ENCODE data around the gene PTPRQ. TPM values are rescaled to one million over a fixed set of nuclear protein-coding genes. Genes with fewer than 3 reads are reported as not detected.

The PTPRQ gene
- total RNA-seq, 1 donor from 2014 or later, result 0.64 TPM

- intact Hi-C loops (cut with DNase I), result no loop called here
- no peaks in the 10 kb centered on the region for H3K9me3 ChIP-seq
- TF ChIP-seq CTCF (IDR thresholded peaks at IDR 0.05), result no peak
- DNase-seq (ENCODE audit: low spot score in 2 of 2), result no peak
- H3K27ac ChIP-seq, result no peak overlapping the region
- no peaks in the 10 kb centered on the region for H3K36me3 ChIP-seq
- H3K27me3 ChIP-seq, result no peaks in the 10 kb centered on the region
- H3K4me1 ChIP-seq, result no peaks in the 10 kb centered on the region
- H3K4me3 ChIP-seq, result no peak overlapping the region
Observed at GRCh38 chr12:80565271-80565670, 121.2 kb downstream of the PTPRQ start.

GRCh38 chr12:80567401-80567800 lies 123.4 kb downstream of the PTPRQ start:
- no peak overlapping the region for H3K4me3 ChIP-seq
- intact Hi-C loops (cut with DNase I), result no loop called here
- no peak for DNase-seq (ENCODE audit: low spot score in 2 of 2)
- H3K27me3 ChIP-seq, result no peaks in the 10 kb centered on the region
- no peak overlapping the region for H3K27ac ChIP-seq
- no peak for TF ChIP-seq CTCF (IDR thresholded peaks at IDR 0.05)
- no peaks in the 10 kb centered on the region for H3K4me1 ChIP-seq
- H3K36me3 ChIP-seq, result no peaks in the 10 kb centered on the region
- H3K9me3 ChIP-seq, result no peaks in the 10 kb centered on the region

GRCh38 chr12:80576641-80577418 lies 132.8 kb downstream of the PTPRQ start:
- Histone ChIP-seq H3K4me3 (no peak overlapping the region), H3K9me3 (no peaks in the 10 kb centered on the region), H3K36me3 (no peaks in the 10 kb centered on the region), H3K27me3 (no peaks in the 10 kb centered on the region), H3K4me1 (no peaks in the 10 kb centered on the region), H3K27ac (no peak overlapping the region)
- intact Hi-C loops (cut with DNase I), result no loop called here
- TF ChIP-seq CTCF (IDR thresholded peaks at IDR 0.05), result no peak
- no peak for DNase-seq (ENCODE audit: low spot score in 2 of 2)

GRCh38 chr12:80580254-80580653 lies 136.2 kb downstream of the PTPRQ start:
- intact Hi-C loops (cut with DNase I), result no loop called here
- Histone ChIP-seq H3K4me1 (no peaks in the 10 kb centered on the region), H3K36me3 (no peaks in the 10 kb centered on the region), H3K27me3 (no peaks in the 10 kb centered on the region), H3K27ac (no peak overlapping the region), H3K9me3 (no peaks in the 10 kb centered on the region), H3K4me3 (no peak overlapping the region)
- TF ChIP-seq CTCF (IDR thresholded peaks at IDR 0.05), result no peak
- DNase-seq (ENCODE audit: low spot score in 2 of 2), result no peak

- H3K4me1 ChIP-seq, result no peaks in the 10 kb centered on the region
- no peaks in the 10 kb centered on the region for H3K36me3 ChIP-seq
- no peak for TF ChIP-seq CTCF (IDR thresholded peaks at IDR 0.05)
- no peak overlapping the region for H3K4me3 ChIP-seq
- no peak overlapping the region for H3K27ac ChIP-seq
- intact Hi-C loops (cut with DNase I), result no loop called here
- DNase-seq (ENCODE audit: low spot score in 2 of 2), result no peak
- no peaks in the 10 kb centered on the region for H3K9me3 ChIP-seq
- H3K27me3 ChIP-seq, result no peaks in the 10 kb centered on the region
Observed at GRCh38 chr12:80581783-80582182, 137.7 kb downstream of the PTPRQ start.

All from ascending aorta (tissue), 2 donors.